IMR-90 (cell line): ENCODE measurements around the gene SLC35E2B. TPM values are rescaled to one million over a fixed set of nuclear protein-coding genes. Genes with fewer than 3 reads are reported as not detected.

Experiments used
- ATAC-seq: fragments of 200-7000 bp; cut with Tn5 transposase; 2 replicates; pipeline ENCODE4 v1.9.1; 2020; ENCODE audit warnings: low read depth, mild to moderate bottlenecking, moderate library complexity
- BruUV-seq: library from RNA; stranded (reverse); fragments of 400-500 nt; replicated peaks from 2 replicates; lab custom pipeline; 2021; lab: Mats Ljungman, UMichigan
- CTCF ChIA-PET: fragments of 300-600 bp; formaldehyde crosslinking; extraction: SDS; loops from one replicate; lab custom pipeline; 2021; ENCODE audit warnings: antibody characterized with exemption; lab: Yijun Ruan, JAX
- POLR2A ChIA-PET: fragments of 300-600 bp; sonication (Branson Sonifier 250); formaldehyde crosslinking; loops from one replicate; lab custom pipeline; 2022; ENCODE audit warnings: antibody characterized with exemption; ENCODE audit not compliant: unreplicated experiment; lab: Charles Lee
- DNase-seq: peaks from one replicate; pipeline ENCODE4 v3.0.0; 2013
- H2AFZ ChIP-seq: replicated peaks from 2 replicates; pipeline ENCODE3; 2013; ENCODE audit warnings: low read length, mild to moderate bottlenecking; ENCODE audit not compliant: poor library complexity
- H2AK5ac ChIP-seq: 2 replicates; pipeline ENCODE4 v1.6.1; 2013; ENCODE audit warnings: low read depth, low read length, inconsistent platforms
- H2AK9ac ChIP-seq: replicated peaks from 2 replicates; pipeline ENCODE3; 2013; ENCODE audit warnings: mild to moderate bottlenecking, low read depth, low read length, moderate library complexity; ENCODE audit not compliant: poor library complexity
- H2BK120ac ChIP-seq: 2 replicates; pipeline ENCODE4 v1.6.1; 2013; ENCODE audit warnings: low read depth, low read length, inconsistent platforms
- H2BK15ac ChIP-seq: 3 replicates; pipeline ENCODE4 v1.6.1; 2013; ENCODE audit warnings: low read depth, low read length, inconsistent platforms
- H2BK20ac ChIP-seq: 2 replicates; pipeline ENCODE4 v1.6.1; 2013; ENCODE audit warnings: low read depth, mild to moderate bottlenecking, inconsistent platforms, low read length, moderate library complexity
- H2BK5ac ChIP-seq: 2 replicates; pipeline ENCODE4 v1.6.1; 2013; ENCODE audit warnings: mild to moderate bottlenecking, low read depth, low read length, inconsistent platforms; ENCODE audit not compliant: poor library complexity, severe bottlenecking
- H3K14ac ChIP-seq: replicated peaks from 2 replicates; pipeline ENCODE4 v1.6.1; 2013; ENCODE audit warnings: low read depth, low read length, inconsistent platforms
- H3K18ac ChIP-seq: 2 replicates; pipeline ENCODE4 v1.6.1; 2013; ENCODE audit warnings: low read depth, low read length, control low read depth
- H3K23ac ChIP-seq: 2 replicates; pipeline ENCODE4 v1.6.1; 2013; ENCODE audit warnings: low read depth, low read length, inconsistent platforms
- H3K27ac ChIP-seq: 2 replicates; pipeline ENCODE4 v1.5.1; 2013; ENCODE audit warnings: mild to moderate bottlenecking, control low read depth, low read length; ENCODE audit not compliant: insufficient read depth
- H3K27me3 ChIP-seq: 2 replicates; pipeline ENCODE4 v1.6.1; 2013; ENCODE audit warnings: low read length; ENCODE audit not compliant: control insufficient read depth, insufficient read depth
- H3K36me3 ChIP-seq: 2 replicates; pipeline ENCODE4 v1.6.1; 2013; ENCODE audit warnings: low read length, mixed read lengths; ENCODE audit not compliant: control insufficient read depth, insufficient read depth
- H3K4ac ChIP-seq: 2 replicates; pipeline ENCODE4 v1.6.1; 2013; ENCODE audit warnings: low read depth, low read length, inconsistent platforms
- H3K4me1 ChIP-seq: 2 replicates; pipeline ENCODE4 v1.6.1; 2013; ENCODE audit warnings: low read length, mixed read lengths; ENCODE audit not compliant: control insufficient read depth, insufficient read depth
- H3K4me2 ChIP-seq: 2 replicates; pipeline ENCODE4 v1.6.1; 2013; ENCODE audit warnings: low read depth, mild to moderate bottlenecking, control low read depth, low read length, moderate library complexity
- H3K4me3 ChIP-seq: 2 replicates; pipeline ENCODE4 v1.5.1; 2013; ENCODE audit warnings: low read depth, mild to moderate bottlenecking, control low read depth, low read length, moderate library complexity; ENCODE audit not compliant: insufficient read depth
- H3K56ac ChIP-seq: 2 replicates; pipeline ENCODE4 v1.6.1; 2013; ENCODE audit warnings: low read length, inconsistent platforms; ENCODE audit not compliant: insufficient read depth; ENCODE audit errors: extremely low read depth
- H3K79me1 ChIP-seq, 2 experiments: 2 replicates each; pipeline ENCODE4 v1.6.1; 2013; ENCODE audit warnings: low read length in 2 of 2, inconsistent platforms in 1 of 2, low read depth in 1 of 2
- H3K9ac ChIP-seq: 2 replicates; pipeline ENCODE4 v1.6.1; 2013; ENCODE audit warnings: low read depth, low read length, control low read depth
- H3K9me1 ChIP-seq: 2 replicates; pipeline ENCODE4 v1.6.1; 2013; ENCODE audit warnings: low read length, inconsistent platforms; ENCODE audit not compliant: insufficient read depth
- H3K9me3 ChIP-seq: 2 replicates; pipeline ENCODE4 v1.6.1; 2013; ENCODE audit warnings: low read length; ENCODE audit not compliant: control insufficient read depth, insufficient read depth
- H4K20me1 ChIP-seq: 2 replicates; pipeline ENCODE4 v1.6.1; 2013; ENCODE audit warnings: low read length, inconsistent platforms; ENCODE audit not compliant: insufficient read depth
- H4K5ac ChIP-seq: 2 replicates; pipeline ENCODE4 v1.6.1; 2013; ENCODE audit warnings: mild to moderate bottlenecking, low read depth, low read length, control low read depth
- H4K8ac ChIP-seq, 2 experiments: 2 replicates each; pipeline ENCODE4 v1.6.1; 2013; ENCODE audit warnings: low read depth in 2 of 2, low read length in 2 of 2, control low read depth in 1 of 2, inconsistent platforms in 1 of 2
- H4K91ac ChIP-seq: 2 replicates; pipeline ENCODE4 v1.6.1; 2013; ENCODE audit warnings: low read depth, low read length, inconsistent platforms; ENCODE audit not compliant: insufficient read depth
- MXI1 ChIP-seq: IDR thresholded peaks from 2 replicates; pipeline ENCODE4 v1.6.1; 2012; ENCODE audit warnings: low read depth, mild to moderate bottlenecking, low read length, moderate library complexity, borderline replicate concordance
- RCOR1 ChIP-seq: IDR thresholded peaks from 2 replicates; pipeline ENCODE4 v1.6.1; 2012; ENCODE audit warnings: mild to moderate bottlenecking, low read length, improper control_type of control experiment; ENCODE audit not compliant: insufficient replicate concordance
- USF2 ChIP-seq: fragments of 150-350 bp; IDR thresholded peaks from 2 replicates; pipeline ENCODE4 v1.6.1; 2017; ENCODE audit warnings: mild to moderate bottlenecking, antibody characterized with exemption, low read length, low read depth
- WGBS, 2 experiments: methylation state at CpG; one replicate each; pipeline versions ENCODE4 v1.1.5 to v1.1.7; 2013; ENCODE audit warnings: missing lambda C conversion rate in 2 of 2; ENCODE audit not compliant: insufficient read length in 1 of 2; ENCODE audit errors: extremely low coverage in 2 of 2; 5-methylcytosine and 5-hydroxymethylcytosine counted together
- dilution Hi-C: fragments of 300-500 bp; cut with HindIII; formaldehyde crosslinking; loops from one replicate; pipeline ENCODE4 v1.14.3; 2018; ENCODE audit warnings: low sequenced_read_pairs; ENCODE audit not compliant: unreplicated experiment
- in situ Hi-C: fragments of 300-500 bp; cut with MboI; formaldehyde crosslinking; loops from 3 replicates; pipeline ENCODE4 v1.14.3; 2019; ENCODE audit warnings: low sequenced_read_pairs, inconsistent platforms, mixed read lengths
- intact Hi-C: fragments of 100-400 bp; cut with micrococcal nuclease; formaldehyde crosslinking; loops from 2 replicates; pipeline ENCODE4 v1.10.0; 2022
- polyA plus RNA-seq, 3 experiments: library from polyadenylated mRNA; depleted of rRNA; stranded (reverse); fragments of >200 nt; gene quantifications; 2 replicates each; pipeline ENCODE4 v1.2.3, GENCODE V29; 2012; ENCODE audit warnings: low replicate concordance in 1 of 3
- total RNA-seq: library from RNA; depleted of rRNA; stranded (reverse); fragments of >200 nt; gene quantifications from 2 replicates; pipeline ENCODE4 v1.2.3, GENCODE V29; 2012
- TF ChIP-seq, protein P1 (sequence below): conservative IDR thresholded peaks from 2 replicates; pipeline ENCODE4 v1.5.1; 2012; ENCODE audit warnings: mild to moderate bottlenecking, low read depth, low read length, improper control_type of control experiment

SLC35E2B gene
- total and polyA plus RNA-seq, 2 of the 4 experiments (the other 2 are of a cell fraction): 14.9 to 30.2 TPM

DNA sequence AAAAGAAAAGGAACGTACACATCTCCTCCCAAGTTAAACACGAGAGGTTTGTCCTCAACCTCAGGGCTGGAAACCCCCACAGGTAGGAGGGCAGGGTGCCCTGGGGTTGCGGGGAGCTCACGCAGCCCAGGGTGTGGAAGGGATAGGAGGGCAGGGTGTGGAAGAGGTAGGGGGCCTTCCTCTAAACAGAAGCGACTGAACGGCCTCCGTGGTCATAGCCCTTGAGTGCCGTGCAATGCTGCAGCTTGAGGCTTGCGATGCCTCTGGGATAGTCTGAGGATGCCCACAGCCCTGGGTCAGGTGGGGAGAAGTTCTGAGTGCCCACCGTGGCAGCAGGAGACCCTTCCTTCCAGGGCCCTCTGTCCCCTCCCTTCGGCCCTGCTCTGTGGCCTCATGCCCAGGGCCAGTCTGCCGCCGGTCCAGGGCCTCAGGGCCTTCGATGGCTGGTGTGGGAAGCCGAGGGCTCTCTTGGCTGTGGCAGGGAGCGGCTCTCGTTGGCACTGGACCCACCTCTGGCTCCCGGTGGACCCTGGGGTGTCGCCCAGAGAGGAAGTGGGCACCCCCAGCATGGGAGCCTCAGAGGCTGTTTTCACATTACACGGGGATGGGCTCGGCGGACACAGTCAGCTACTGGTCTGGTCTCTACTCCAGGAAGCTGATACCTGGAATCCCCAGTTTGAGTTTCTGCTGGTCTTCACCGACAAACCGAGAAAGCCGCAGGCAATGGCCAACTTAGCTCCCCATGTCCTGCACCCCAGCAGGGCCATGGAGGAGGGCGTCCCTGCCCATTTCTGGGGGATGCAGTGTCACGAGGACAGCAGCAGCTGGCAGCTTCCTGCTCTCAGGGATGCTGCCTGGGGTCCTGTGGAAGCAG is 27.4 kb downstream of the SLC35E2B start:
- ChIA-PET CTCF (no interaction called here), POLR2A (no interaction called here)
- DNase-seq: no peak
- in situ Hi-C loops: no loop called here
- dilution Hi-C loops: no loop called here
- no TSS peak for BruUV-seq
- WGBS, 2 experiments: 95% methylated on average over 14 of the region's 27 CpGs; no CpG with 5 or more reads in 1 of the 2 experiments
- Histone ChIP-seq H3K4me3 (no peak overlapping the region), H2AK5ac (no peak overlapping the region), H3K27me3 (no peaks in the 10 kb centered on the region), H4K5ac (no peak overlapping the region), H2BK5ac (no peak overlapping the region), H3K9me1 (no peaks in the 10 kb centered on the region; the same call in 1 of the 2 replicates), H3K23ac (no peak overlapping the region), H2AK9ac (peak overlapping the region; percentile 28), H4K20me1 (no peaks in the 10 kb centered on the region), H3K14ac (no peak overlapping the region), H3K9ac (no peak overlapping the region), H2BK120ac (no peak overlapping the region), H3K9me3 (no peaks in the 10 kb centered on the region), H2BK20ac (no peak overlapping the region), H4K8ac (no peak overlapping the region), H3K27ac (no peak overlapping the region), H3K79me1 (peaks cover 0 to 10% of the 10 kb centered on the region in 2 experiments; a peak in 1 of 4 replicates), H2AFZ (no peak overlapping the region), H3K36me3 (peaks cover 38% of the 10 kb centered on the region), H3K4ac (no peak overlapping the region), H3K4me2 (no peak overlapping the region), H3K4me1 (peaks cover 6% of the 10 kb centered on the region), H3K56ac (no peak overlapping the region), H2BK15ac (no peak overlapping the region), H4K91ac (no peak overlapping the region), H3K18ac (no peak overlapping the region)
- intact Hi-C loops: no loop called here
- TF ChIP-seq MXI1 (no peak), USF2 (no peak), RCOR1 (no peak)
- TF ChIP-seq, protein P1, sequence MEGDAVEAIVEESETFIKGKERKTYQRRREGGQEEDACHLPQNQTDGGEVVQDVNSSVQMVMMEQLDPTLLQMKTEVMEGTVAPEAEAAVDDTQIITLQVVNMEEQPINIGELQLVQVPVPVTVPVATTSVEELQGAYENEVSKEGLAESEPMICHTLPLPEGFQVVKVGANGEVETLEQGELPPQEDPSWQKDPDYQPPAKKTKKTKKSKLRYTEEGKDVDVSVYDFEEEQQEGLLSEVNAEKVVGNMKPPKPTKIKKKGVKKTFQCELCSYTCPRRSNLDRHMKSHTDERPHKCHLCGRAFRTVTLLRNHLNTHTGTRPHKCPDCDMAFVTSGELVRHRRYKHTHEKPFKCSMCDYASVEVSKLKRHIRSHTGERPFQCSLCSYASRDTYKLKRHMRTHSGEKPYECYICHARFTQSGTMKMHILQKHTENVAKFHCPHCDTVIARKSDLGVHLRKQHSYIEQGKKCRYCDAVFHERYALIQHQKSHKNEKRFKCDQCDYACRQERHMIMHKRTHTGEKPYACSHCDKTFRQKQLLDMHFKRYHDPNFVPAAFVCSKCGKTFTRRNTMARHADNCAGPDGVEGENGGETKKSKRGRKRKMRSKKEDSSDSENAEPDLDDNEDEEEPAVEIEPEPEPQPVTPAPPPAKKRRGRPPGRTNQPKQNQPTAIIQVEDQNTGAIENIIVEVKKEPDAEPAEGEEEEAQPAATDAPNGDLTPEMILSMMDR: no peak
- ATAC-seq: no peak
